ENCODE data around the gene FBXW10. TPM values are rescaled to one million over a fixed set of nuclear protein-coding genes. Genes with fewer than 3 reads are reported as not detected.
"Not testable (repeated sequence)": the region's sequence is repeated elsewhere in the genome, so short reads cannot be mapped to it uniquely, and the experiment has no call there.

The FBXW10 gene, protein sequence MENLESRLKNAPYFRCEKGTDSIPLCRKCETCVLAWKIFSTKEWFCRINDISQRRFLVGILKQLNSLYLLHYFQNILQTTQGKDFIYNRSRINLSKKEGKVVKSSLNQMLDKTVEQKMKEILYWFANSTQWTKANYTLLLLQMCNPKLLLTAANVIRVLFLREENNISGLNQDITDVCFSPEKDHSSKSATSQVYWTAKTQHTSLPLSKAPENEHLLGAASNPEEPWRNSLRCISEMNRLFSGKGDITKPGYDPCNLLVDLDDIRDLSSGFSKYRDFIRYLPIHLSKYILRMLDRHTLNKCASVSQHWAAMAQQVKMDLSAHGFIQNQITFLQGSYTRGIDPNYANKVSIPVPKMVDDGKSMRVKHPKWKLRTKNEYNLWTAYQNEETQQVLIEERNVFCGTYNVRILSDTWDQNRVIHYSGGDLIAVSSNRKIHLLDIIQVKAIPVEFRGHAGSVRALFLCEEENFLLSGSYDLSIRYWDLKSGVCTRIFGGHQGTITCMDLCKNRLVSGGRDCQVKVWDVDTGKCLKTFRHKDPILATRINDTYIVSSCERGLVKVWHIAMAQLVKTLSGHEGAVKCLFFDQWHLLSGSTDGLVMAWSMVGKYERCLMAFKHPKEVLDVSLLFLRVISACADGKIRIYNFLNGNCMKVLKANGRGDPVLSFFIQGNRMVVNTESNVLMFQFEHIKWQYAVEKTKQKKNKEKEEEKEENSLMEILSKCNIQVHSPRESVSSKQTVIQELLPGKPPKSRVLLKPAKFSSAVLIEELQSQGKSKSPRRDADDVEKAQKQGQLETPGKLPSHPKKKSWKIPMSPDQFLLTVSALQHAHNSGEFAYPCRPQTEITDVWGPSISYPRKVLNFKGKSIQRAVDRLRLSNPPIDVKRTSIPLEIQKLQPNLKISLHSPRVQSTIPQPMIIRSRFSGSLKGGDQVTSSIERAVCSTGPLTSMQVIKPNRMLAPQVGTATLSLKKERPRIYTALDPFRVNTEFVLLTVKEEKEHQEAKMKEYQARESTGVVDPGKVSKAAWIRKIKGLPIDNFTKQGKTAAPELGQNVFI
- not detected in 2 replicates for total RNA-seq

DNA sequence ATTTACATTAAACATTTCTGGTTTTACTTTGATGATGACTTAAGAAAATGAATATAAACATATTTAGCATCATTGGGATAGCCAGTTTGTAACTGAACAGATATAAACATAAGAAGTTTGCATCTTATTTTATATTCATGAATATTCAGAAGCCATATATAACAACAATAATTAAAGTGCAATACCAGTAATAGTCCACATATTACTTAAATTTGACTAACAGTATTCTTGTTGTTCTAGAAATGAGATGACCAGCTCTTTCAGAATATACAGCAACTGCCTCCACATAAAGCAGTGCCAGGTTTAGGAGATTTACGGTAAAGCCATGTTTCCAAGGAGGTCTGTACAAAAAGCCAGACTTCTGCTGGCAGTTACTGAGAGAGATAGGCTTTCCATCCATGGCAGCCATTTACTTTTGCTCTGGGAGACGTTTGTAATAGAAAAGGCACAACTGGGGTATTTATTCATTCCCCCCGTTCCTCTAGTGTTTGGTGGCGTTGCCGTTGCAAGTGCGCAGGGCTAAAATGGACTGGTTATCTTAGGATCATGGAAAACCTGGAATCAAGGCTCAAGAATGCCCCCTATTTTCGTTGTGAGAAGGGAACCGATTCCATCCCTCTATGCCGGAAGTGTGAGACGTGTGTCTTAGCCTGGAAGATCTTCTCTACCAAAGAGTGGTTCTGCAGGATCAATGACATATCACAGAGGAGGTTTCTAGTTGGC, at the start of gene FBXW10:
TSS of gene FBXW10 (plus strand) at position 356 of the 723 bp plus-strand sequence. CDS start at position 547, 191 bp downstream.
- H3K4me3 ChIP-seq (ENCODE audit: low read depth, low read length); DNase-seq (ENCODE audit: low read depth); H3K27me3 ChIP-seq (ENCODE audit: control insufficient read depth, insufficient read depth, low read length); H3K36me3 ChIP-seq (ENCODE audit: control insufficient read depth, insufficient read depth, low read length): not testable (repeated sequence)

DNA sequence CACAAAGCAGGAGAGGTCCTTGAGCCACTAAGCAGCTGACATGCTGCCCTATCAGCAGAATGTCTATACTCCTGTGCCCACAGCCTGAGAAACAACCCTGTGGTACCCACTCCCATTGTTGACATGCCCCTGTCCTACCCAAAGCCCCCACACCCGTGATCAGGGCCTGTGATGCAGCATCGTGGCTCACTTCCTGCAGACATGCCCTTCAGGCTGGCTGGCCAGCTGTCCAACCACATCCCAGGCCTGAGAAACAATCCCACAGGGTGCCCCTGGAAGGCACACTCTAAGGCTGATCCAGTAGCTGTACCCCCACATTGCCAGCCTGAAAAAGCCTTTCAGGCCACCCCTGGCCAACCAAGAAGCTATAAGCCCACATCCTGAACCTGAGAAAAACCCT, 48.7 kb upstream of the FBXW10 start:
- H3K27me3 ChIP-seq (ENCODE audit: control insufficient read depth, insufficient read depth, low read length); DNase-seq (ENCODE audit: low read depth); H3K36me3 ChIP-seq (ENCODE audit: control insufficient read depth, insufficient read depth, low read length); H3K4me3 ChIP-seq (ENCODE audit: low read depth, low read length): not testable (repeated sequence)

DNA sequence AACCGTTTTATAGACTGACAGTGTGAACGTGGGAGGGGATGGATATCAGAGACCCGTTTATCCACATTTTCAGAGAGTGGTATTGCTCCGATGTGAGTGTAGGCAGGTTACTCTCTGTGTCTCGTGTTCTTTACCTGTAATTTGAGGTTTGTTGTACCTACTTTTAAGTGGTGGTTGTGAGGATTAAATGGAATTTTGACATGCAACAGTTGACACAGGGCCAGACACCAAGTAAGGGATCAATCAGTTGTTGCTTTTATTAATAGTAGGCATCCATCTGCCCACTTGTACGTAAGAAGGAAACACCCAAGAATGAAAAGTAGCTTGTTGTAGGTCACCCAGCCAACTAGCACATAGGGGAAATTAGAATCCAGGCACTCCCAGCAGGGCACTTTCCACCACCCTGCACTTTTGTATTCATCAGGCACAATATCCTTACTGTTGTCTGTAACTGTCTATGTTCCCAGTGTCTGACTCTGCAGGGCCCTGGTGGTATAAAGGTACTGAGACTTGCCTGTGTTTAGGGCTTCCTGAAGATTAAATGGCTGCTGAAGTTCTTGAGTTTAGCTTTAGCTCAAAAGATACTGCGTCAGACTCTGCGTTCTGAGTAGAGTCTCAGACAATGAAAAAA, 45.3 kb upstream of the FBXW10 start:
- H3K36me3 ChIP-seq (ENCODE audit: control insufficient read depth, insufficient read depth, low read length); H3K27me3 ChIP-seq (ENCODE audit: control insufficient read depth, insufficient read depth, low read length); DNase-seq (ENCODE audit: low read depth): not testable (repeated sequence)
- H3K4me3 ChIP-seq (ENCODE audit: low read depth, low read length), result peak overlapping the region; percentile 65

DNA sequence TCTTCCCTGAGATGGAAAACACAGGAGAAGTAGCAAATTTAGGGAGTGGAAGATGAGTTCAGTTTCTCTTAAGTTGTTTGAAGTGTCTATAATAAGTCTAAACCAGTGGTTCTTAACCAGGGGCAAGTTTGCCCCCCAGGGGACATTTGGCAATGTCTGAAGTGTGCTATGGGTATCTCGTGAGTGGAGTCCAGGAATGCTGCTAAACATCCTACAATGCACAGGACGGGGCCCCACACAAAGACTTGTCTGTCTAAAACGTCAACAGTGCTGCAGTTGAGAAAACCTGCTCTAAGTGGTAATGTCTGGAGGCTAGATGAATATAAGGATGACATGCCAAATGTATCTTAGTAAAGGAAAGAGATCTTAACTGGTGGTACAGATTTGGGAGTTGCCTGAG, 37.9 kb upstream of the FBXW10 start:
- not testable (repeated sequence) for H3K4me3 ChIP-seq (ENCODE audit: low read depth, low read length)

DNA sequence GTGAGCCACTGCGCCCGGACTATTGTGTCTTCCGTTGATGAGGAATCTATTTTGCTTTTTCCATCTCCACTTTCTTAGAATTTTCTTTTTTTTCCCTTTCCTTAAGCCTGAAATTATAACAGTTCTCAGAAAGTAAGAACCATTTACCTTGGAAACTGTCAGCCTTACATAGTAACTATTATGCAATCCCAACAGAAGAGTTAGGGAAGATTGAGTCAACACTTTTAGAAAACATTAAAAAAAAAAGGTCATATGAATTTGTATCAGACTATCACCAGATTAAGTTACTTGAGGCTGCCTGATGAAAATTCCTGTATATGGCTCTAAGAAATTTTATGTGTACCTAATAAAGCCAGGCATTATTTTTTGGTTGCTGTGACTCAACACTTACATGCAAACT, 35.6 kb upstream of the FBXW10 start:
- not testable (repeated sequence) for DNase-seq (ENCODE audit: low read depth)

More for the DNA sequence above, 37.9 kb upstream of the FBXW10 start:
- DNase-seq (ENCODE audit: low read depth); H3K36me3 ChIP-seq (ENCODE audit: control insufficient read depth, insufficient read depth, low read length); H3K27me3 ChIP-seq (ENCODE audit: control insufficient read depth, insufficient read depth, low read length): not testable (repeated sequence)

DNA sequence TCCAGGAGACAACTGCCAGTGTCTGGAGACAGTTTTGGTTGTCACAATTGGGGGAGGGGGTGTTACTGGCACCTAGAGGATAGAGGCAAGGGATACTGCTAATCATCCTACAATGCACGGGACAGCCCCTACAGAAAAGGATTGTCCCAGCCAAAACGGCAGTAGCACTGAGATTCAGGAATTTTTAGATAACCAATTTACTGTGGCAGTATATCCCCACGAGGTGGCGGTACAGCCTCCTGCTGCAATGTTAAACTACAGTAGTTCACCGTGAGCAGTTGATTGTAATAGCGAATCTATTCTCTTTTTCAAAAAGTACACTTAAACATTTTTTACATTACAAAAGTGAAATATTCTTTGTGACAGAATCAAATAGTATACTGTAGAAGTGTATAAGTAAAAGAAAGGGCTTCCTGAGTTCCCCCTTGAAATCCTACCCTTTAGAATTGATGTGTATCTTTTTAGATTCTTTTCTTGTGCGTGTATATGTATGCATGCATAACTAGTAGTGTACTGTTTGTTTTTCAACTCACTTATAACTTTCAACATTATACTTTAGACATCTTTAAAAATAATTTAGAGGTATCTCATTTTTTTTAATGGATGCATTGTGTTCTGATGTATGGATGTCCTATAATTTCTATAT, 31.4 kb upstream of the FBXW10 start:
- TF ChIP-seq, protein P1, sequence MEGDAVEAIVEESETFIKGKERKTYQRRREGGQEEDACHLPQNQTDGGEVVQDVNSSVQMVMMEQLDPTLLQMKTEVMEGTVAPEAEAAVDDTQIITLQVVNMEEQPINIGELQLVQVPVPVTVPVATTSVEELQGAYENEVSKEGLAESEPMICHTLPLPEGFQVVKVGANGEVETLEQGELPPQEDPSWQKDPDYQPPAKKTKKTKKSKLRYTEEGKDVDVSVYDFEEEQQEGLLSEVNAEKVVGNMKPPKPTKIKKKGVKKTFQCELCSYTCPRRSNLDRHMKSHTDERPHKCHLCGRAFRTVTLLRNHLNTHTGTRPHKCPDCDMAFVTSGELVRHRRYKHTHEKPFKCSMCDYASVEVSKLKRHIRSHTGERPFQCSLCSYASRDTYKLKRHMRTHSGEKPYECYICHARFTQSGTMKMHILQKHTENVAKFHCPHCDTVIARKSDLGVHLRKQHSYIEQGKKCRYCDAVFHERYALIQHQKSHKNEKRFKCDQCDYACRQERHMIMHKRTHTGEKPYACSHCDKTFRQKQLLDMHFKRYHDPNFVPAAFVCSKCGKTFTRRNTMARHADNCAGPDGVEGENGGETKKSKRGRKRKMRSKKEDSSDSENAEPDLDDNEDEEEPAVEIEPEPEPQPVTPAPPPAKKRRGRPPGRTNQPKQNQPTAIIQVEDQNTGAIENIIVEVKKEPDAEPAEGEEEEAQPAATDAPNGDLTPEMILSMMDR (IDR thresholded peaks at IDR 0.05; ENCODE audit: insufficient read depth, low read length, poor library complexity, severe bottlenecking), result peak; percentile 27
- not testable (repeated sequence) for H3K36me3 ChIP-seq (ENCODE audit: control insufficient read depth, insufficient read depth, low read length); H3K27me3 ChIP-seq (ENCODE audit: control insufficient read depth, insufficient read depth, low read length); H3K4me3 ChIP-seq (ENCODE audit: low read depth, low read length)
- peak; percentile 9 for DNase-seq (ENCODE audit: low read depth)

More for the DNA sequence above, 35.6 kb upstream of the FBXW10 start:
- H3K4me3 ChIP-seq (ENCODE audit: low read depth, low read length); H3K36me3 ChIP-seq (ENCODE audit: control insufficient read depth, insufficient read depth, low read length); H3K27me3 ChIP-seq (ENCODE audit: control insufficient read depth, insufficient read depth, low read length): not testable (repeated sequence)

DNA sequence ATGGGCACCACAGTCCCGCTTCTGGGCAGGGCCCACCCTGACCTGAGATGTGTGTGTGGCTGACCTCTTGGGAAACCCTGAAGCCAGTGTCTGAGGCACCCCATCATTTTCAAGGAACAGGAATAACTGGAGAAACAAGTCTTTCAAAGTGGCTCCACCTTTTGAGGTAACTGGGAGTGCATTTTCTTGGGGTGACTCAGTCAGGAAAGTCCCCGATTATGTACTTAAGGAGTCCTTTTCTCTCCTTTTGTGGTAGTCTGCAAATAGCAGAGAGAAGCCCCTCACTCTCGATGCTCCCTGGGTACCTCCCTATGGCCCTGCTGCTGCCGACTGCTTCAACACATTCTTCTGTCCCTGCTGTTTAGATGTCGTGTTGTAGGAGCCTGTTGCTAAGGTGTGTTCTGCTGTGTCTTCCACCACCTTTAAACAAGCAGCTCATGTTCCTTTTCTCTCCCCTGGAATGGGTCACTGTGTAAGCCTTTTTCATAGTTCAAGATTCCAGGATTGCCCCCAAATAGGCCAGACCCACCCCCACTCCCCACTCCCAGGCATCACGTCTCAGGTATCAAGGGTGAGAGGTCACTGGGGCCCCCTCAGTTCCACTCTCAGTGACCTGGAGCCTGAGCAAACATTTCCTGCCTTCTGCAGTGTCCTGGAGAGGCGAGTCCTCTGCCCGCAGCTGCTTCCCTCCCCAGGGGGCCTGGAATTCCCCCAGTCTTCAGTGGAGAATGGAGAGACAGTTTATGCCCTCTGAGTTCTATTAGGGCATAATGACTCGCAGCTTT, 25.0 kb upstream of the FBXW10 start:
- DNase-seq (ENCODE audit: low read depth), result peak; percentile 51
- H3K27me3 ChIP-seq (ENCODE audit: control insufficient read depth, insufficient read depth, low read length); H3K36me3 ChIP-seq (ENCODE audit: control insufficient read depth, insufficient read depth, low read length); H3K4me3 ChIP-seq (ENCODE audit: low read depth, low read length): not testable (repeated sequence)

DNA sequence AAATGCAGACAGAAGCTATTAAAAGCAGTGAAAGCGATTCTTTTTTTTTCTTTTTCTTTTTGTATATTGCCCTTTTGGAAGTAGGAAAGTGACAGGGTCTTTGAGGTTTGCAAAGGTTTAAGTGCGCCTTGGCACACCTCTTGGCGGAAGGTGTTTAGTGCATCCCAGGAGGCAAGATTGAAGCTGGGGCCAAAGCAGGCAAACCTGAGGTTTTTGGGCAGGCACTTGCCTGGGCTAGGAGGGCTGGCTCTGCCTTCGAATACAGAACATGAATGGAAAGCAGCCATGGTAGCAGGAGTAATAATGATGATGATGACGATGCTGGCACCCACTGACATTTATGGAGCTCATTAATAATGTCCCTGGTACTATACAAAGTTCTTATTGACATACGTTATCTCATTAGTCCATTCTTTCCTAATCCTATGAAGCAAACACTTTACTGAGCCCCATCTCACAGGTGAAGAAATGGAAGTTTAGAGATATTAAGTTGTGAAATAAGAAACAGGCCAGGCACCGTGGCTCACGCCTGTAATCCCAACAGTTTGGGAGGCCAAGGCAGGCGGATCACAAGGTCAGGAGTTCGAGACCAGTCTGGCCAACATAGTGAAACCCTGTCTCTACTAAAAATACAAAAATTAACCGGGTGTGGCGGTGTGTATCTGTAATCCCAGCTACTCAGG, 24.3 kb upstream of the FBXW10 start:
- H3K4me3 ChIP-seq (ENCODE audit: low read depth, low read length); H3K27me3 ChIP-seq (ENCODE audit: control insufficient read depth, insufficient read depth, low read length); H3K36me3 ChIP-seq (ENCODE audit: control insufficient read depth, insufficient read depth, low read length); DNase-seq (ENCODE audit: low read depth): not testable (repeated sequence)

DNA sequence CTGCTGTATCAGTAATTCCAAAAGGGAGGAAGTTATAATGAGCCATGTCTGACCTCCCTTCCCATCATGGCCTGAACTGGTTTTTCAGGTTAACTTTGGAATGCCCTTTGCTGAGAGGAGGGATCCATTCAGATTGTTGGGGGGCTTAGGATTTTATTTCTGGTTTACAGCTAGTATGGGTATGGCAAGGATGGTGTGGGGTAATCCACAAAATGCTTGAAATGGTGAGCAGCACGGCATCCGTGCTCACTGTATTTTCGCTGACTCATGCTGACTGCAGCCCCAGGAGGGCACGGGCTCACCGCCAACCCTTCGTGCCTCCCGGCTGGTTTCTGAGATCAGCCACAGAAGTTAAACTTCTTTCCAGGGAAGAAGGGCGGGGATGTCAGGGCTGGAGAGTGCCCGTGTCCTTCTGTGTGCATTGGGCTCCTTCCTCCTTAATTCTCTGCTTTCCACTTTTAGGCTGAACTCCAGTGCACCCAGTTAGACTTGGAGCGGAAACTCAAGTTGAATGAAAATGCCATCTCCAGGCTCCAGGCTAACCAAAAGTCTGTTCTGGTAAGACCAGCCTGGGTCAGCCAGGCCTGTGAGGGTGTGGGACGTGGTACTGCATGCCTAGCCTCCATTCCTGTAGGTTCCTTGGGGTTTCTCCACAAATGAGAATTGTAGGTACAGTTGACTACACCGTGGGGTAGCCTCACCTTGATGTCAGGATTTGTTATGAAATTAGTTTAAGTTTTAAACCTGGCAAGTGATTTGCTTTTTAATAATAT, 21.9 kb upstream of the FBXW10 start:
- not testable (repeated sequence) for H3K36me3 ChIP-seq (ENCODE audit: control insufficient read depth, insufficient read depth, low read length); H3K27me3 ChIP-seq (ENCODE audit: control insufficient read depth, insufficient read depth, low read length); H3K4me3 ChIP-seq (ENCODE audit: low read depth, low read length); DNase-seq (ENCODE audit: low read depth)

DNA sequence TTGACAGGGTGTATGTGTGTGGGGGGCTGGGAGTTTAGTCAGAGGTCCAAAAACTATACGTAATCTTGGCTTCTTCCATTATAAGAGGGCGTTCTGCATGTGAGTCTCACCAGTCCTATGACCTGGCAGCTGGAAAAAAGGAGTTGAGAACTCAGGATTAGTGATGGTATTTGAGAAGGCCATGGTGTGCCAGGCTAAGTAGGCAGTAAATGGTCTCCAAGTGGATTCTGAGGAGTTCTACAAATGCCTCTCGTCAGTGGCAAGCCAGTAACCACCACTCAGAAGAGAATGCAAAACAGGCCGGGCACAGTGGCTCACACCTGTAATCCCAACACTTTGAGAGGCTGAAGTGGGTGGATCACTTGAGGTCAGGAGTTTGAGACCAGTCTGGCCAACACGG, 21.2 kb upstream of the FBXW10 start:
- H3K27me3 ChIP-seq (ENCODE audit: control insufficient read depth, insufficient read depth, low read length); H3K36me3 ChIP-seq (ENCODE audit: control insufficient read depth, insufficient read depth, low read length); DNase-seq (ENCODE audit: low read depth); H3K4me3 ChIP-seq (ENCODE audit: low read depth, low read length): not testable (repeated sequence)

DNA sequence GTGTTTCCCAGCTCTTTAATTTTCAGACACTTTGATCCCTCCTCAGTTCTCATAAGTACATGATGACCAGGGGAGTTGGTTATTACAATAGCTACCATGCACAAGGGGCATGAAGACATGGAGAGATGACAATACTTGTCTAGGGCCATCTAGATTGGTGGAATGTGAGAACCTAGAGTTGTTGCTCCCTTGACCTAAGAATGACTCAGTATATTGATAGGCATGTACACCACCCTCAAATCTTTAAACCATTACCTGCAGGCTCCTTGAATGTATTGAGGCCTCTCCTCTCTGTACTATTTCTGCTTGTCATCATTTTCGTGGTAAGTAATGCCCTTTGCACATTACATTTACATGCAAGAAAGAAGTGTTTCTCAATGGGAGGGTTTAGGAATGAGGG, 20.3 kb upstream of the FBXW10 start:
- DNase-seq (ENCODE audit: low read depth); H3K4me3 ChIP-seq (ENCODE audit: low read depth, low read length); H3K27me3 ChIP-seq (ENCODE audit: control insufficient read depth, insufficient read depth, low read length); H3K36me3 ChIP-seq (ENCODE audit: control insufficient read depth, insufficient read depth, low read length): not testable (repeated sequence)

Data from kidney epithelial cell (primary cell).